Type B pancreatic cell (in vitro differentiated cells): ENCODE data around the gene CLDN34. TPM values are rescaled to one million over a fixed set of nuclear protein-coding genes. Genes with fewer than 3 reads are reported as not detected.
A peak's percentile ranks its signal among the peaks of the same experiment; 100 is the strongest.

ENCODE experiments used
- DNase-seq: peaks from one replicate; pipeline ENCODE4 v3.0.0; 2021; ENCODE audit warnings: mixed read lengths; ENCODE audit not compliant: unreplicated experiment; ENCODE audit errors: extremely low spot score
- H3K27ac Mint-ChIP-seq: 2 replicates; pipeline ENCODE4 v1.8.0; 2021; ENCODE audit warnings: mild to moderate bottlenecking, mixed read lengths
- H3K27me3 Mint-ChIP-seq: 2 replicates; pipeline ENCODE4 v1.8.0; 2021; ENCODE audit warnings: mixed read lengths
- H3K36me3 Mint-ChIP-seq: 2 replicates; pipeline ENCODE4 v1.8.0; 2021; ENCODE audit warnings: mixed read lengths
- H3K4me1 Mint-ChIP-seq: one replicate; pipeline ENCODE4 v1.8.0; 2021; ENCODE audit warnings: mixed read lengths; ENCODE audit not compliant: unreplicated experiment
- H3K4me3 Mint-ChIP-seq: 2 replicates; pipeline ENCODE4 v1.8.0; 2021; ENCODE audit warnings: mild to moderate bottlenecking, mixed read lengths
- H3K9me3 Mint-ChIP-seq: 2 replicates; pipeline ENCODE4 v1.8.0; 2021; ENCODE audit warnings: mixed read lengths
- CTCF ChIP-seq: fragments of 200-600 bp; sonication (generic); conservative IDR thresholded peaks from 2 replicates; pipeline ENCODE4 v1.5.0; 2021; ENCODE audit warnings: antibody characterized with exemption, mild to moderate bottlenecking
- total RNA-seq: library from RNA; stranded (reverse); gene quantifications from 2 replicates; pipeline ENCODE4 v1.2.1, GENCODE V29; 2021; ENCODE audit warnings: low replicate concordance

Gene CLDN34
- total RNA-seq, 1 donor from 2014 or later = not detected

- Mint-ChIP-seq H3K9me3 (peaks cover 14% of the 10 kb centered on the region), H3K27ac (no peak overlapping the region), H3K36me3 (peaks cover 8% of the 10 kb centered on the region), H3K4me3 (no peak overlapping the region), H3K4me1 (no peaks in the 10 kb centered on the region), H3K27me3 (no peaks in the 10 kb centered on the region)
- no peak for TF ChIP-seq CTCF
- DNase-seq = no peak
These were observed 13.2 kb downstream of the CLDN34 start for GRCh38 chrX:9980401-9980800.

DNA sequence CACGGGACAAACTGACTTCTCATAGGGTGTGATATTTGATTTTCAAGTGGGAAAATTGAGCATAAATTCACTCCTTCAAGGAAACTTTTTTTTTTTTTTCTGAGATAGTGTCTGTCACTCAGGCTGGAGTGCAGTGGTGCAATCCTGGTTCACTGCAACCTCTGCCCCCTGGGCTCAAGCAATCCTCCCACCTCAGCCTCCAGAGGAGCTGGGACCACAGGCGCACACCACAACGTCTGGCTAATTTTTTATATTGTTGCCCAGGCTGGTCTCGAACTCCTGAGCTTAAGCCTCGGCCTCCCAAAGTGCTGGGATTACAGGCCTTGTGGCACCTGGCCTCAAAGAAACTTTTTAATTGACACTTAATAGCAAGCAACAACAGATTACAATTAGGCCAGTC, 13.8 kb downstream of the CLDN34 start:
- no peak for TF ChIP-seq CTCF
- peaks cover 8% of the 10 kb centered on the region for H3K36me3 Mint-ChIP-seq
- no peak overlapping the region for H3K4me3 Mint-ChIP-seq
- peak overlapping the region; percentile 78 for H3K27ac Mint-ChIP-seq
- no peaks in the 10 kb centered on the region for H3K4me1 Mint-ChIP-seq
- peaks cover 14% of the 10 kb centered on the region for H3K9me3 Mint-ChIP-seq
- H3K27me3 Mint-ChIP-seq = no peaks in the 10 kb centered on the region
- no peak for DNase-seq

- H3K4me3 Mint-ChIP-seq = no peak overlapping the region
- no peaks in the 10 kb centered on the region for H3K27me3 Mint-ChIP-seq
- no peak for TF ChIP-seq CTCF
These were observed 16.3 kb downstream of the CLDN34 start for GRCh38 chrX:9983441-9983840.

GRCh38 chrX:9983846-9984245, 16.7 kb downstream of the CLDN34 start:
- H3K9me3 Mint-ChIP-seq = peaks cover 8% of the 10 kb centered on the region
- no peak overlapping the region for H3K4me3 Mint-ChIP-seq
- no peaks in the 10 kb centered on the region for H3K4me1 Mint-ChIP-seq
- no peaks in the 10 kb centered on the region for H3K27me3 Mint-ChIP-seq
- H3K27ac Mint-ChIP-seq = no peak overlapping the region
- TF ChIP-seq CTCF = no peak
- peaks cover 3% of the 10 kb centered on the region for H3K36me3 Mint-ChIP-seq
- no peak for DNase-seq

More at GRCh38 chrX:9983441-9983840, 16.3 kb downstream of the CLDN34 start:
- Mint-ChIP-seq H3K9me3 (peaks cover 10% of the 10 kb centered on the region), H3K36me3 (peaks cover 5% of the 10 kb centered on the region), H3K4me1 (no peaks in the 10 kb centered on the region), H3K27ac (no peak overlapping the region)
- DNase-seq = no peak

GRCh38 chrX:9988762-9989161, 21.6 kb downstream of the CLDN34 start:
- DNase-seq = no peak
- H3K4me1 Mint-ChIP-seq = no peaks in the 10 kb centered on the region
- peak; percentile 61 for TF ChIP-seq CTCF
- H3K36me3 Mint-ChIP-seq = no peaks in the 10 kb centered on the region
- H3K4me3 Mint-ChIP-seq = no peak overlapping the region
- H3K27me3 Mint-ChIP-seq = no peaks in the 10 kb centered on the region
- peaks cover 8% of the 10 kb centered on the region for H3K9me3 Mint-ChIP-seq
- no peak overlapping the region for H3K27ac Mint-ChIP-seq

GRCh38 chrX:9992061-9992460, 24.9 kb downstream of the CLDN34 start:
- H3K4me3 Mint-ChIP-seq = no peak overlapping the region
- H3K36me3 Mint-ChIP-seq = peaks cover 3% of the 10 kb centered on the region
- no peak for TF ChIP-seq CTCF
- no peaks in the 10 kb centered on the region for H3K4me1 Mint-ChIP-seq
- no peak for DNase-seq
- no peaks in the 10 kb centered on the region for H3K9me3 Mint-ChIP-seq
- H3K27me3 Mint-ChIP-seq = no peaks in the 10 kb centered on the region
- no peak overlapping the region for H3K27ac Mint-ChIP-seq
